Erythroblast (primary cell): ENCODE data around the gene GGACT.

Experiments used
- GATA1 ChIP-seq: IDR thresholded peaks from 2 replicates; pipeline ENCODE4 v1.6.1; 2011; ENCODE audit warnings: low read depth, mild to moderate bottlenecking, control low read depth, low read length, moderate library complexity
- POLR2A ChIP-seq: IDR thresholded peaks from 2 replicates; pipeline ENCODE4 v1.6.1; 2011; ENCODE audit warnings: mild to moderate bottlenecking, low read length

DNA sequence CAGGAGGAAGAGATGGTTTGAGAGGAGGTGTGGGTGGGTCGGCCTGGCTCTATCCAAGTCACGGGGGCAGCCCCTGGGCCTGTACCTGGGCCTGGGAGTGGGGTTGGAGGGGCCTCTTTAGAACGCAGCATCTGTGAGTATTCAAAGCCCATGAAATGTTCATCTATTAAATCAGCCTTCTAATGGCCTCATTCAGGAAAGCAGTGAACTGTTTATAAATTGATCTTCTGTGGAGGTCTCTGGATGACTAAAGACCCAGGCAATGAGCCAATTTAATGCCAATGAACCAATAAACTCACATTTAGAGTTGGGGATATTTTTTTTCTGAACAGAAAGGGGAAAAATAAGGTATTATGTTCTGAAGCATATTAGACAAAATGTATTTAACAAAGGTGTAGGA is 19.9 kb upstream of the GGACT start:
- TF ChIP-seq POLR2A (no peak), GATA1 (no peak)
